GM10847 (cell line): Measurements from ENCODE around the gene PAFAH2.

Source experiments
- POLR2A ChIP-seq: IDR thresholded peaks from 2 replicates; pipeline ENCODE4 v1.6.1; 2011; ENCODE audit not compliant: insufficient read length; ENCODE audit errors: extremely low read depth

Gene PAFAH2

DNA sequence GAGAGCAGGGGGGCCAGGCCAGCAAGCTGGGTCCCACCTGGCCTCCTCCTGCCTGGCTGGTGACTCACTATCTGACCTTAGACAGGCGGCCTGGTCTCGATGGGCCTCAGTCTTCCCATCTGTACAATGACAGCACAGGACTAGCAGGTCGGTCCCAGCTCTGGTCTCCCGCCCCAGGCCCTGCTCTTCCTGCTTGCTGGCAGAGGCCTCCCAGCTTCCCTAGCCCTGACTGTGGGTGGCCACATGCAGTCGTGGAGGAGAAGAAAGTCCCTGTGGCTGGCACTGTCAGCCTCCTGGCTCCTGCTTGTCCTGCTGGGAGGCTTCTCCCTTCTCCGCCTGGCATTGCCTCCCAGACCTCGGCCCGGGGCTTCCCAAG, 24.5 kb upstream of the PAFAH2 start:
- TF ChIP-seq POLR2A = no peak

DNA sequence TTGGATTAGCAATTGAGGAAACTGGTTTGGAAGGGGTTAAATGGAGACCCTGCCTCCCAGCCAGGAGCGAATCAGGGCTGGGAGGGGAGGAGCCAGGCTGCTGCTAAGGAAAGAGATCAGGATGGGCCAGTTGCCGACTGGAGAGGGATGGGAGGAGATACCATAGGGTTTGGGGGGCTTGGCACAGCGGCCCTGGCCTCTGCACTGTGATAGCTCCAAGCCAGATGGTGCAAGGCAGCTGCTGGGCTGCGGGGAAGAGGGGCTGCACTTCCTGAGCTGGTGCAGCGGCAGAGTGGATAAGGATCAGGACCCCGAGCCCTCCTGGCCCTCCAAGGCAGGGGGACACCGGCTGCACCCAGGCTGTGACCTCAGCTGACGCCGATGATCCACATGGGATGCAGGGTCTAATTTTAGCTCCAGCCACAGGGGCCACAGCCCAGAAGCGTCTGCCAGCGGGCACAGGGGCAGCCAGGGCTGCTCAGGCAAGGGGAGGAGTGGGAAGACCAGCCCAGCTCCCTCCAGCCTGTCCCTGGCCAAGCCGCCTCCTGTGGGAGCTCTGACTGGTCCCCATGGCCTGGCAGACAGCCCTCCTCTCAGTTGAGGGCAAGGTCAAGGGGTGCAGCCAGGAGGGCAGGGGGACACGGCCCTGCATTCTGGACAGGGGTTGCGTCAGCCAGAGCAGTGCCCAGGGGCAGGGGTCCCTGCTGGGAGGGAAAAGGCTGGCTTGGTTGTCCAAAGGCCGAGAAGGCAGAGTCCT, 24.0 kb upstream of the PAFAH2 start, which contains the start of gene EXTL1:
Gene EXTL1, plus strand, starts transcription at position 129 of the 757 bp plus-strand sequence. CDS start 872 bp downstream, outside the sequence.
- no peak for TF ChIP-seq POLR2A

DNA sequence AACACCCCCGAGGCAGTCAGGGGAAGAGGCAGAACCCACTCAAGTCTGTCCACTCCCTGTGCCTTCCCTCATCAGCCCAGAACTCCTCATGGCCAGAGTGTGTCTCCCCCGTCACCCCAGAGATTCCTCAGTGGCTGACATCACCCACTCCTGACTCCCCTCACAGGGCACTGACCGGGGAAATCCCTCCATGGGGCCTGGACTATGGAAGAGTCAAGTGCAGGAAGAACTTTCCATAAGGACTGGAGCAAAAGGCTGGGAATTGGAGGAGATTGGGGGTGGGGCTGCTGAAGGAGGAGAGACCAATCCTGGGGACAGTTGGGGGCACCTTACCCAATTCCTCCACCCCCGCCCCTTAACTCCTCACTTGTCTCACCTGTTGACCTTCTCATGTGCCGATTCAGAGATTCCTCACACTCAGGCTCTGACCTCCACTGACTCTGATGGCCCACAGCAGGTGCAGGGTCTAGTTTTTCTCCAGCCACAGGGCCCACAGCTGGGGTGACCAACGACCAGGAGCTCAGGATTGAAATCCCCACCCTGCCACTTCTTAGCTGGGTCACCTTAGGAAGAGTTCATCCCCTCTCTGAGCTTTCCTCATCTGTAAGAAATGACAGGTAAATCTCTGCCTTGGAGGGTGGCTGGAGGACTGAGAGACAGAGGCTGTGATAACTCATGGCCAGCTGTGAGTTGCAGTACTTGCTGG, 23.2 kb upstream of the PAFAH2 start:
- no peak for TF ChIP-seq POLR2A

DNA sequence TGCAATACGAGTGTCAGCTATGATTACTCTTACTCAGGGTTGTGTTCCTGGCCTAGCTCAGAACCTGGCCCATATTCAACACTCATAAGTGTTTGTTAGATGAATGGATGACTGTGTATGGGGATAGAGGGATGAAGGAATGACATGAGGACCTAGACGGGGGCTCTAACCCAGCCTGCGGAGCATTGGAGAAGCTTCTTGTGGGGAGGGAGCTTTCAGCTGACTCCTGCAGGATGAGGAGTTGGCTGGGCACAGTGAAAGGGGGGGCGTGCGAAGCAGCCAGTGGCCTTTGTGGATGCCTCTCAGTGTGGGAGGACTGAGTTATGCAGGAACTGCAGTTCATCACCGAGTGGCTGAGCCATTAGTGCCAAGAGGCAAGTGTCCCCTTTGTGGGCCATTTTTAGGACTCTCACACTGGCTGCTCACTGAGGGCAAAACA, 22.5 kb upstream of the PAFAH2 start:
- TF ChIP-seq POLR2A = no peak

DNA sequence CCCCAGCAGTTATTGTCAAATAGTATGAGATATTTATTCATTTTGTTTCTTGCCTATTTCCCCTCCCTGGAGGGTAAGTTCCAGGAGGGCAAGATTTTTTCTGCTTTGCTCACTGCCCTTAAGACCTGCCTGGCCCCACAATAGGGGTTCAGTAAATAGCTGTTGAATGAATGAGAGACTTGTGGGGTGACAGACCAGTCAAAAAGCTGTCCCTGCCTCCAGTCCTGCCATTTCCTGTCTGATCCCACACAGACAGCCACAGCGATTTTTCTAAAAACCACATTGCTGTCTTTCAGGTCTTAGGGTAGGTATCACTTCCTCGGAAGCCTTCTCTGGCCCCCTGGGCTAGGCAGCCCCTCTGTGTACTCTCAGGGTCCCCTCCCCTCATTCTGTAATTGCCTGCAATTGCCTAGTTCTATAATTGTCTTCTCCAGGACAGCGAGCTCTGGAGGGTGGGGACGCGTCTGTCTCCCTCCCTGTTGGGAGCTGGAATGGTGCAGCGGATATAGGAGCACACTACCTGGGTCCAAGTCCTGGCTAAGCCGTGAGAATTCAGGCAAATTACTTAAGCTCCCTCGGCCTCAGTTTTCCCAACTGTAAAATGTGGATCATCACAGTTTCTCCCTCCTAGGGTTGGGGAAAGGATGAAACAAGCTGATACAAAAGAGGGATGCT, 21.9 kb upstream of the PAFAH2 start:
- TF ChIP-seq POLR2A = no peak

DNA sequence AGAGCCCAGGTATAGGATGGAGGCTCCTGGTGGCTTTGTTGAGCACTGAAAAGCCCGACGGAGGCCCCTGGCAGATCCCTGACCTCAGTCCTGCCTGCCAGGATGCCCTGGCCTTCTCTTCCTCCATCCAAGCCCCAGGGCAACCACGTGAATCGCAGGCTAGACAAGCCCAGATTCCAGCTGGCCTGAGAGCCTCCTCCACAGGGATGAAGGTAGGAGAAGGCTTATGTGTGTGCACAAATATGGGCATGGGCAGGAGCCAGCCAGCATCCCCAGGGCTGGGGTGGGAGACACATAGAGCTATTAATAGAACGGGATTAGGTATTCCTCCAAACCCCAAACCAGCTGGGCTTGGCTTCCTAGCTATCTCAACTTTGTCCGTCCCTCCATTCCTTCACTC, 19.7 kb upstream of the PAFAH2 start:
- no peak for TF ChIP-seq POLR2A

DNA sequence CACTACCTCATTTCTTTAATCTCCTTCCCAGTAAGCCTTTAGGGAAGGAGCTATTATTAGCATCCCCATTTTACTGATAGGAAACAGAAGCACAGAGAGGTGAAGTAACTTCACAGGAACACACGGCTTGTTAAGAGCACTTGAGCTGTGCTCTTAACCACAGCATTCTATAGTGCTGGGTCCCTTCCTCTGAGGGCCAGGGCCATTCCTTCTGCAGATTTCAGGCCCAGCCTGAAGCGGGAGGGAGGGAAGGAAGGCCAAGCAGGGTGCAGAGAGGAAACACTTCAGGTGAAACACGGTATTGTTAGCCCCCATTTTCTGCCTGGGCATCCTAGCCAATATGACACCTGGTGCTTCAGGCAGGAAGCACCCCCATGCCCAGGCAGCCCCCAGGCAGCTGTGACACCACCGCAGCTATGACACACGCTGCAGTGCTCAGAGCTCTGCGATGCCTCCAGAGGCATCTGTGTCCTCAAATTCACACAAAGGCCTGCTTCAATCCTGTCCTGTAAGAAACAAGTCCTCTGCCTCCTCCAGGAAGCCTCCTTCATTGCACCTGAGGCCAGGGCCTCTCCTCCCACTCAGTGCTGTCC, 19.2 kb upstream of the PAFAH2 start:
- no peak for TF ChIP-seq POLR2A

DNA sequence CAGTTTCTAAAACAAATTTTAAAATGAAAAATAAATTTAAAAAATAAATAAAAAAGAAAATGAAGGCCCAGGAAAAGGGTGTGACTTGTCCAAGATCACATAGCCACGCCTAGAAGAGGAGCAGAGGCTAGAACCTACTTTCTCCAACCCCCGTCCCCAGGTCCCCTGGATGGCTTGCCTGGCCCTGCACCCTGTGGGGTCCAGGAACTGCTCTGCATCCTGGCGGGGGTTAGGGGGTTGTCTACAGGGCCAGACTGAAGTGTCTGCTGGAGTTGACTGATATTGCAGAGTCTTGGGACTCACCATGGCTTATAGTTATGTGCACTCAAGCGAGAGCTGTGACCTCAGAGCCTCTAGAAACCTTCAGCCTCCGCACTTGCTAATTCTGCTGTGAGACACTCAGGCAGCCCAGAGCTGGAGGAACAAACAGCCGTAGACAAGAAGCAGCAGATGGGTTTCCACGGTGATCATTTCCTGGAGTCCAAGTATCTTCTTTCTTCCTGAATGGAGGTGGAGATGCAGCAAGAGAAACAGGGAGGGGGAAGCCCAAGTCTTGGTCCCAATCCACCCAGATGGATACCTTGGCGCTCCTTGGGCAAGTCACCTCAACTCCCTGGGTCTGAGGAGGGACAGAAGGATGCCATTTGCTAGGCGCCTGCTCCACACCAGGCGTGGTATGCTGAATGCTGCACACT, 18.5 kb upstream of the PAFAH2 start:
- TF ChIP-seq POLR2A = no peak

DNA sequence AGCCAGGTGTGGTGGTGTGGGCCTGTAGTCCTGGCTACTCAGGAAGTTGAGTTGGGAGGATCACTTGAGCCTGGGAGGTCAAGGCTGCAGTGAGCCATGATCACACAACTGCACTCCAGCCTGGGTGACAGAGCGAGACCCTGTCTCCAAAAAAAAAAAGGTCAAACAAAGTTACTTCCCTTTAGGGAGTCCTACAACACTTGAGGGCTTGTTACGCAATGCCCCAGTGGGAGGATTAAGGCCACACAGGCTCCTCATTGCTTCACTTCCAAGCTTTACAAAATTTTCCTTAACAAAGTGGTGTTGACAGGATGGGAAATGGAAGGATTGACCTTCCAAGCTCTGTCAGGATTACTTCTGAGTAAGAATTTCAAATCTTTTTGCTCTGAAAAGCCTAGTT, 17.5 kb upstream of the PAFAH2 start:
- no peak for TF ChIP-seq POLR2A

DNA sequence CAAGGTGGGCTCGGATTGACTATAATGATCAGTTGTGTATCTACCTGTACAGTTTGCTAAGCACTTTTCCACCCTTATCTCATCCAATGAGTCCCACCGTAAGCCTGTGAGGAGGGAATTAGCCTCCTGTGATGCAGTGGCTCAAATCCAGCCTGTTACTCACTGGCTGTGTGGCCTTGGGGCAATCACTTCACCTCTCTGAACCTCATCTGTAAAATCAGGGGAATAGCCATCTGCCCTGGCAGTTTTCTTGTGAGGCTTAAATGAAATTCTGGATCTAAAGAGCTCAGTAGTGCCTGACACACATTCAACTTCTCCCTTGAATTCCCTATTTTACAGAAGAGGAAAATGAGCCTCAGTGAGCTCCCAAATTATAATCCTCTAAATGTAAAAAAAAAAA, 16.3 kb upstream of the PAFAH2 start:
- TF ChIP-seq POLR2A = no peak

DNA sequence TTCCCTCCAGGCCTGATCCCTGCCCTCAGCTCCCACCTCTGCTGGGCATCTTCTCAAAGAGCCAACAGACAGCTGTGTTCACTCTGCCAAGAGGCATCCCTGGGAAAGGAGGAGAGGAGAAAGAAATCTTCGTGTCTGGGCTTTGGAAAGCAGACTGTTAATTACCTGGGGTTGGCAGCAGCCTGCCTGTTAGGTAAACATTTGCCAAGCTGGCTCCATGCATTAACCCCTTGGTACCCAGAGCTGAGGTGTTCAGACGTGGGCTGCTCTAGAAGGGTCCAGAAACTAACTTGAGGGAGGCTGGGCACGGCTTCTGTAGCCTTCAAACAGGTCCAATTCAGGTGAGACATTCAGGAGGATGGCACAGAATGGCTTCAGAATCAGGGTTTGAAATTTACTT, 15.0 kb upstream of the PAFAH2 start:
- no peak for TF ChIP-seq POLR2A

DNA sequence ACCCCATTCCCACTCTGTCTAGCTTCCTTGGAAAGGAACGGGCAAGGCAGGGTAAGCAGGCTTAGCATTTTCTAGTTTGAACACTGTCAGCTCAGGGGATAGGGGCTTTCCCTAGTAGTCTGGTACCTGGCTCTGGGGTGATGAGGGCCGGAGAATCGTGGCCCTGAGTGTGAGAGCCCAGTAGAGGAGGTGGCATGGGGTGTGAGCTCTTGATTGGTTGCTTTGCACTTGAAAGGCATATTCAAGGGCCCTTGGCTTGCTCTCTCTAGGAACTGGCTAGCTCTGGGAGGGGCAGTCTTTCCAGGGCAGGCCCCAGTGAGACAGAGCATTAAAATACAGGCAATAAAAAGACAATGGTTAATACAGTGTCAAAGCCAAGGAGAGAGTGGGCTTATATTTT, 13.0 kb upstream of the PAFAH2 start:
- no peak for TF ChIP-seq POLR2A

DNA sequence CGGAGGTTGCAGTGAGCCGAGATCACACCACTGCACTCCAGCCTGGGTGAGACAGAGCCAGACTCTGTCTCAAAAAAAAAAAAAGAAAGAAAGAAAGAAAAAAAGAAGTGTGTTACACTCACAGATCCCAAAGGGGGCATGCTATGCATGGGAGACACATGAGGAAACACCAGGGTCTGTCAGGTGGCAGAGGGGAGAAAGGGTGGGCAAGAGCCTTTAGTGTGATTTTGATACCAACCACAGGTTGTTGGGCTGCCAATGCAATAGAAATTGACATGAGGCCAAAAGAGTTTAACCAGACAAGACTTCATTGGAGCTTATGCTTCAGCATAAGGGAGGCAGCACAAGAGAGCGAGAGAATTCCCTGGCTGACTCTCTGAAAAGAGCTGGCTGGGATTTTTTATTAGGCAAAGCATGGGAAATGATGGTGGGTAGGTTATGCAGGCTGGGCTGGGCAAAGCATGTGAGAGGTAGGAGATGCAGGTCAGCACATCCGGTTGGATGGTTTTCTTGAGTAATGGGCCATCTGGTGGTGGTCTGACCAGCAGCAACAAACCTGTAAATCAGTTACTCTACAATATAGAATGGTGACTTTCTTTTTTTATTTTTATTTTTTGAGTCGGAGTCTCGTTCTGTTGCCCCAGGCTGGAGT, 12.1 kb upstream of the PAFAH2 start:
- TF ChIP-seq POLR2A = no peak

DNA sequence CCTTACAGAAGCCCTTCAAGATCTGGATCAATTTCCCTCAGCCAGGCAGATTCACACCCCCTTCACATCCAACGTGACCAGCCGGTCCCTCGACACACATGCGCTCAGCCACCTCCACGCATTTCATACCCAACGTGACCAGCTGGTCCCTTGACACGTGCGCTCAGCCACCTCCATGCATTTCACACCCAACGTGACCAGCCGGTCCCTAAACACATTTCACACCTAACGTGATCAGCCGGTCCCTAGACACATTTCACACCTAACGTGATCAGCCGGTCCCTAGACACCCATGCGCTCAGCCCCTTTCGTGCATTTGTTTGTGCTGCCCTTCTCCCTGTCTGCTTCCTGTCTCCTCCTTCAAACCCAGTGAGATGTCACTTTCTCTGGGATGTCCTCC, 8.8 kb upstream of the PAFAH2 start:
- TF ChIP-seq POLR2A = no peak
